GM23248 (cell line): ENCODE measurements around the gene MTMR4.

ENCODE experiments used
- EZH2 ChIP-seq: fragments of 200-600 bp; sonication (generic); IDR thresholded peaks from 2 replicates; pipeline ENCODE4 v1.6.1; 2018; ENCODE audit warnings: antibody characterized with exemption, mild to moderate bottlenecking; ENCODE audit not compliant: insufficient read depth, poor library complexity, severe bottlenecking
- EZH2phosphoT487 ChIP-seq: fragments of 200-600 bp; sonication (generic); IDR thresholded peaks from 2 replicates; pipeline ENCODE4 v1.6.1; 2018; ENCODE audit warnings: antibody characterized with exemption, moderate library complexity, mild to moderate bottlenecking, low read depth; ENCODE audit not compliant: insufficient read depth

GRCh38 chr17:58455491-58455890, 58.9 kb downstream of the MTMR4 start:
- TF ChIP-seq EZH2 (no peak), EZH2phosphoT487 (no peak)
